H9 (cell line): ENCODE results near the gene ARPC2. TPM values are rescaled to one million over a fixed set of nuclear protein-coding genes. Genes with fewer than 3 reads are reported as not detected.

Experiments used
- DNase-seq: peaks from one replicate; pipeline ENCODE4 v3.0.0-alpha.2; 2017
- H2AFZ ChIP-seq: one replicate; pipeline ENCODE4 v1.6.1; 2013; ENCODE audit warnings: mild to moderate bottlenecking, low read length, control low read depth, moderate library complexity
- H2AK5ac ChIP-seq: 2 replicates; pipeline ENCODE4 v1.6.1; 2013; ENCODE audit warnings: low read length, control low read depth, mixed read lengths; ENCODE audit not compliant: insufficient read length
- H2BK120ac ChIP-seq: one replicate; pipeline ENCODE4 v1.6.1; 2013; ENCODE audit warnings: low read depth, mild to moderate bottlenecking, low read length, control low read depth, inconsistent platforms; ENCODE audit not compliant: poor library complexity, severe bottlenecking
- H2BK12ac ChIP-seq: 2 replicates; pipeline ENCODE4 v1.6.1; 2013; ENCODE audit warnings: low read length, control low read depth, mixed read lengths, low read depth; ENCODE audit not compliant: insufficient read length
- H2BK15ac ChIP-seq: 2 replicates; pipeline ENCODE4 v1.6.1; 2013; ENCODE audit warnings: low read depth, low read length, control low read depth
- H2BK20ac ChIP-seq: one replicate; pipeline ENCODE4 v1.6.1; 2013; ENCODE audit warnings: low read depth, mild to moderate bottlenecking, low read length, control low read depth, inconsistent platforms; ENCODE audit not compliant: poor library complexity, severe bottlenecking
- H2BK5ac ChIP-seq: 2 replicates; pipeline ENCODE4 v1.6.1; 2013; ENCODE audit warnings: low read length, control low read depth, mixed read lengths; ENCODE audit not compliant: insufficient read length
- H3K14ac ChIP-seq: 2 replicates; pipeline ENCODE4 v1.6.1; 2013; ENCODE audit warnings: low read length, control low read depth; ENCODE audit not compliant: insufficient read depth
- H3K18ac ChIP-seq: 2 replicates; pipeline ENCODE4 v1.6.1; 2013; ENCODE audit warnings: low read depth, mild to moderate bottlenecking, mixed read lengths, low read length, control low read depth; ENCODE audit not compliant: insufficient read length
- H3K23ac ChIP-seq: 2 replicates; pipeline ENCODE4 v1.6.1; 2013; ENCODE audit warnings: low read length, control low read depth, mixed read lengths, low read depth; ENCODE audit not compliant: insufficient read length
- H3K23me2 ChIP-seq: 2 replicates; pipeline ENCODE4 v1.6.1; 2013; ENCODE audit warnings: low read depth, mild to moderate bottlenecking, mixed read lengths, low read length, control low read depth; ENCODE audit not compliant: insufficient read length, poor library complexity, severe bottlenecking
- H3K27ac ChIP-seq: 2 replicates; pipeline ENCODE4 v1.5.1; 2013; ENCODE audit warnings: low read length, control low read depth, mixed read lengths, low read depth; ENCODE audit not compliant: insufficient read length
- H3K27me3 ChIP-seq: 2 replicates; pipeline ENCODE4 v1.6.1; 2013; ENCODE audit warnings: low read length, control low read depth, inconsistent platforms; ENCODE audit not compliant: insufficient read depth
- H3K4ac ChIP-seq: 2 replicates; pipeline ENCODE4 v1.6.1; 2013; ENCODE audit warnings: low read depth, mild to moderate bottlenecking, control low read depth, inconsistent platforms, low read length, moderate library complexity
- H3K4me1 ChIP-seq: 2 replicates; pipeline ENCODE4 v1.6.1; 2013; ENCODE audit warnings: low read length, control low read depth, inconsistent platforms; ENCODE audit not compliant: insufficient read depth
- H3K4me2 ChIP-seq: 2 replicates; pipeline ENCODE4 v1.6.1; 2013; ENCODE audit warnings: low read length, control low read depth, mixed read lengths; ENCODE audit not compliant: insufficient read length, insufficient read depth
- H3K56ac ChIP-seq: 2 replicates; pipeline ENCODE4 v1.6.1; 2013; ENCODE audit warnings: low read depth, mild to moderate bottlenecking, mixed read lengths, low read length, control low read depth; ENCODE audit not compliant: insufficient read length
- H3K79me1 ChIP-seq: 2 replicates; pipeline ENCODE4 v1.6.1; 2013; ENCODE audit warnings: low read depth, mild to moderate bottlenecking, moderate library complexity, low read length, control low read depth, inconsistent platforms; ENCODE audit not compliant: insufficient read depth, poor library complexity, severe bottlenecking
- H3K79me2 ChIP-seq: 2 replicates; pipeline ENCODE4 v1.6.1; 2013; ENCODE audit warnings: low read length, control low read depth, inconsistent platforms; ENCODE audit not compliant: insufficient read depth
- H3K9ac ChIP-seq: 2 replicates; pipeline ENCODE4 v1.6.1; 2013; ENCODE audit warnings: low read length, control low read depth, mixed read lengths; ENCODE audit not compliant: insufficient read length; ENCODE audit errors: extremely low read depth
- H3K9me3 ChIP-seq: one replicate; pipeline ENCODE4 v1.6.1; 2013; ENCODE audit warnings: low read depth, low read length, inconsistent platforms; ENCODE audit not compliant: control insufficient read depth
- H3T11ph ChIP-seq: one replicate; pipeline ENCODE4 v1.6.1; 2013; ENCODE audit warnings: mild to moderate bottlenecking, low read length, control low read depth, inconsistent platforms
- H4K20me1 ChIP-seq: one replicate; pipeline ENCODE4 v1.6.1; 2013; ENCODE audit not compliant: control insufficient read depth, insufficient read length, insufficient read depth
- H4K5ac ChIP-seq: 2 replicates; pipeline ENCODE4 v1.6.1; 2013; ENCODE audit warnings: low read depth, mild to moderate bottlenecking, mixed read lengths, low read length, control low read depth; ENCODE audit not compliant: insufficient read length
- H4K8ac ChIP-seq: replicated peaks from 2 replicates; pipeline ENCODE4 v1.6.1; 2013; ENCODE audit warnings: low read length, control low read depth, mixed read lengths, low read depth; ENCODE audit not compliant: insufficient read length
- H4K91ac ChIP-seq: 2 replicates; pipeline ENCODE4 v1.6.1; 2013; ENCODE audit warnings: low read depth, mild to moderate bottlenecking, moderate library complexity, mixed read lengths, low read length, control low read depth; ENCODE audit not compliant: insufficient read length
- H3K27ac Mint-ChIP-seq, 3 experiments: 2 replicates in 2 of 3; 3 replicates in 1 of 3; pipeline ENCODE4 v1.8.0; 2020 to 2021; ENCODE audit warnings: mixed read lengths in 3 of 3, mild to moderate bottlenecking in 1 of 3, moderate library complexity in 1 of 3
- H3K27me3 Mint-ChIP-seq: 2 replicates; pipeline ENCODE4 v1.8.0; 2021; ENCODE audit warnings: low read depth, mild to moderate bottlenecking, moderate library complexity, mixed read lengths
- H3K36me3 Mint-ChIP-seq, 3 experiments: 2 replicates in 2 of 3; 3 replicates in 1 of 3; pipeline ENCODE4 v1.8.0; 2020 to 2021; ENCODE audit warnings: low read depth in 3 of 3, mixed read lengths in 3 of 3; ENCODE audit not compliant: insufficient read depth in 1 of 3
- H3K4me1 Mint-ChIP-seq, 2 experiments: 2 replicates each; pipeline ENCODE4 v1.8.0; 2020; ENCODE audit warnings: mixed read lengths in 2 of 2
- H3K4me3 Mint-ChIP-seq, 2 experiments: 2 replicates in 1 of 2; 3 replicates in 1 of 2; pipeline ENCODE4 v1.8.0; 2020 to 2021; ENCODE audit warnings: mild to moderate bottlenecking in 2 of 2, mixed read lengths in 2 of 2, moderate library complexity in 1 of 2
- H3K9me3 Mint-ChIP-seq, 2 experiments: 2 replicates in 1 of 2; 3 replicates in 1 of 2; pipeline ENCODE4 v1.8.0; 2020; ENCODE audit warnings: mild to moderate bottlenecking in 2 of 2, mixed read lengths in 2 of 2, moderate library complexity in 1 of 2
- WGBS: extraction: QIAGEN DNeasy Blood & Tissue Kit; methylation state at CpG from one replicate; pipeline ENCODE4 v1.1.7; 2013; ENCODE audit warnings: missing lambda C conversion rate, low lambda C conversion rate, mixed read lengths; ENCODE audit not compliant: insufficient read length; ENCODE audit errors: extremely low coverage; 5-methylcytosine and 5-hydroxymethylcytosine counted together
- total RNA-seq: library from RNA; stranded (reverse); gene quantifications from 2 replicates; pipeline ENCODE4 v1.2.1, GENCODE V29; 2021
- TF ChIP-seq, protein P1 (sequence below): fragments of 200-600 bp; sonication (generic); conservative IDR thresholded peaks from 3 replicates; pipeline ENCODE4 v1.8.0; 2021; ENCODE audit warnings: antibody characterized with exemption, mild to moderate bottlenecking

The ARPC2 gene
- total RNA-seq, 1 experiment from 2014 or later = 197 TPM

DNA sequence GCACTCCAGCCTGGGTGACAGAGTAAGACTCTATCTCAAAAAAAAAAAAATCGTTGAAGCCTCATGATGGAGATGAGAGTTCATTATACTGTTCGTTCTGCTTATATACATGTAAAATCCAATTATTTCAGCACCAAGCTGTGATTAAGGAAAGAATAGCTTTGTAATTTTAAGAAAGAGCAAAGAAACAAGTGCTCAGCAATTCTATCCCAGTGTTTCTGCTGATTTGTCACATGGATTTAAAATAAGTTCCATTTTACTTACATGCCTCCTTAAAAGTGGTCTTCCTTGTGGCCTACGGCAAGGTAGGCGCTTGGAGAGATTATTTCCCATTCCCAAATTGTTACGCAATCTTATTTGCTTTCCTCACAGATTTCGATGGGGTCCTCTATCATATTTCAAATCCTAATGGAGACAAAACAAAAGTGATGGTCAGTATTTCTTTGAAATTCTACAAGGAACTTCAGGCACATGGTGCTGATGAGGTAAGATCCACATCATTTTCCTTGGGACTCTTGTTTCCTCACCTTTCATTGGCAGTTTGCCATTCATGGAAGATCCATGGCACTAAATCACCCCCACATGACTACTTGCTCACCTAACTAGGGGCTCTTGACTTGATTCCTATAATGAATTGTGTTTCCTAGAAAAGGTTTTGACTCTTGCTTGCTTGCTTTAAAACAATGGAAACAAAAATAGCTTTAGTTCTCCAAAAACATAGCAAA lies 11.5 kb downstream of the ARPC2 start:
- H3K23me2 ChIP-seq = no peaks in the 10 kb centered on the region
- no peak overlapping the region for H3K14ac ChIP-seq
- no peak overlapping the region for H2AFZ ChIP-seq
- no peak overlapping the region for H4K8ac ChIP-seq
- H3K9ac ChIP-seq = no peak overlapping the region
- no peak overlapping the region for H4K5ac ChIP-seq
- TF ChIP-seq, protein P1, sequence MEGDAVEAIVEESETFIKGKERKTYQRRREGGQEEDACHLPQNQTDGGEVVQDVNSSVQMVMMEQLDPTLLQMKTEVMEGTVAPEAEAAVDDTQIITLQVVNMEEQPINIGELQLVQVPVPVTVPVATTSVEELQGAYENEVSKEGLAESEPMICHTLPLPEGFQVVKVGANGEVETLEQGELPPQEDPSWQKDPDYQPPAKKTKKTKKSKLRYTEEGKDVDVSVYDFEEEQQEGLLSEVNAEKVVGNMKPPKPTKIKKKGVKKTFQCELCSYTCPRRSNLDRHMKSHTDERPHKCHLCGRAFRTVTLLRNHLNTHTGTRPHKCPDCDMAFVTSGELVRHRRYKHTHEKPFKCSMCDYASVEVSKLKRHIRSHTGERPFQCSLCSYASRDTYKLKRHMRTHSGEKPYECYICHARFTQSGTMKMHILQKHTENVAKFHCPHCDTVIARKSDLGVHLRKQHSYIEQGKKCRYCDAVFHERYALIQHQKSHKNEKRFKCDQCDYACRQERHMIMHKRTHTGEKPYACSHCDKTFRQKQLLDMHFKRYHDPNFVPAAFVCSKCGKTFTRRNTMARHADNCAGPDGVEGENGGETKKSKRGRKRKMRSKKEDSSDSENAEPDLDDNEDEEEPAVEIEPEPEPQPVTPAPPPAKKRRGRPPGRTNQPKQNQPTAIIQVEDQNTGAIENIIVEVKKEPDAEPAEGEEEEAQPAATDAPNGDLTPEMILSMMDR = no peak
- no peaks in the 10 kb centered on the region for H3K9me3 ChIP-seq
- H3K56ac ChIP-seq = no peak overlapping the region
- no peak overlapping the region for H3K4me3 Mint-ChIP-seq
- H2BK12ac ChIP-seq = no peak overlapping the region
- no peaks in the 10 kb centered on the region for H3K4me1 ChIP-seq
- H3K27ac ChIP-seq = no peak overlapping the region
- no peaks in the 10 kb centered on the region for H4K20me1 ChIP-seq
- DNase-seq = no peak
- no peak overlapping the region for H2BK5ac ChIP-seq
- no peak overlapping the region for H2BK120ac ChIP-seq
- H3K79me2 ChIP-seq = peaks cover 5% of the 10 kb centered on the region; the same call in 1 of the 2 replicates
- H3K27me3 ChIP-seq = no peaks in the 10 kb centered on the region
- H3K27ac Mint-ChIP-seq = no peak overlapping the region
- H2BK20ac ChIP-seq = no peak overlapping the region
- H3K4me1 Mint-ChIP-seq = no peaks in the 10 kb centered on the region
- peaks cover 34 to 85% (median 77%) of the 10 kb centered on the region in 3 experiments for H3K36me3 Mint-ChIP-seq
- H3K18ac ChIP-seq = no peak overlapping the region
- no peak overlapping the region for H2BK15ac ChIP-seq
- H3K23ac ChIP-seq = no peak overlapping the region
- H3K79me1 ChIP-seq = peaks cover 5% of the 10 kb centered on the region
- H3K4ac ChIP-seq = no peak overlapping the region
- H3K4me2 ChIP-seq = no peak overlapping the region
- H3K9me3 Mint-ChIP-seq = no peaks in the 10 kb centered on the region
- no peak overlapping the region for H4K91ac ChIP-seq
- no peaks in the 10 kb centered on the region for H3K27me3 Mint-ChIP-seq
- H3T11ph ChIP-seq = no peak overlapping the region
- WGBS = no CpG with 5 or more reads among the region's 6 CpGs
- no peak overlapping the region for H2AK5ac ChIP-seq
